ENCODE data around the gene ARMC7.

Gene ARMC7

DNA sequence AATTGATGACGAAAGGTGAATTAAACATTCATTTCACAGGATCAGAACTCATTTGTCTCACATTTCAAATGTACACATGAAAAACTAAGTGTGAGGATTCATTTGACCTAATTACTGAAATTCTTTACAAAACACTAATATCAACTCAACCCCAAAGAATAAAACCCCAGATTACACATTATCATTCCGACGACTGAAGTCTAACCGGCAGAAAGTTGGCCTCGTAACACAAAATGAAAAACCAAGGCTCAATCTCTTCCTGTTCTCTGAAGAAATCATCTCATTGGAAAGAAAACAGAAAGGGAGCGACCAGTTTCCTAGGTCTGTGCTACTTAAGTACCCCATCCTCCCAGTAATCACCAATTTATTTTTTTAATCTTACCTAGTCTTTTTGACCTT, 42.8 kb downstream of the ARMC7 start:
- TF ChIP-seq FOXP2 (optimal IDR thresholded peaks at IDR 0.05; ENCODE audit: borderline replicate concordance, extremely low read depth, extremely low read length, insufficient read depth) (no peak), TAF1 (IDR thresholded peaks at IDR 0.05; ENCODE audit: borderline replicate concordance, insufficient read depth, low read length) (no peak), POLR2AphosphoS5 (IDR thresholded peaks at IDR 0.05; ENCODE audit: low read depth, low read length) (0 out of 2 replicates have a peak, but pooled peaks have one; percentile 2), REST (IDR thresholded peaks at IDR 0.05; ENCODE audit: insufficient read depth in 1 of 2, low read depth in 2 of 2, low read length in 2 of 2) (no peak), SIN3A (IDR thresholded peaks at IDR 0.05; ENCODE audit: borderline replicate concordance, insufficient read depth, low read length) (no peak)

- 0 out of 2 replicates have a peak, but pooled peaks have one; percentile 9 for TF ChIP-seq POLR2AphosphoS5 (IDR thresholded peaks at IDR 0.05; ENCODE audit: low read depth, low read length)
- no peak for TF ChIP-seq TAF1 (IDR thresholded peaks at IDR 0.05; ENCODE audit: borderline replicate concordance, insufficient read depth, low read length)
Measured at GRCh38 chr17:75152922-75153779, 43.4 kb downstream of the ARMC7 start.

DNA sequence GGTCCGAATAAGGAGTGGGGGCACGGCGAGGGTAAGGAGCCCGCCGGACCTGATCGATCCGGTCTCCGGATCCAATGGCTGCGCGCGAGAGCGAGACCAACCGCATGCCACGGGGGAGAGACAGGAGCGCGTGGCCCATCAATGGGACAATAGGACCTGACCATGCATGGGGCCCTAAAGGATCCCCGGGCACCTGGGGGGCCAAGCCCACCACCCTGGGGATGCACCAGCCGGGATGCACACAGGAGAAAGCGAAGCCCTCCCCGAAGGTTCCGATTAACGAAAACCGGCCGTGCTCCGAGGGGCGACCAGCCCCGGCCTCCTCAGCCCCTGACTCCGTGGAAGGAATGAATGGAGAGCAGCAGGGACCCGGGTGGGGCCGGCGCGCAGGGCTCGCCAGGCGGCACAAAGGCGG, 44.0 kb downstream of the ARMC7 start:
- TF ChIP-seq FOXP2 (optimal IDR thresholded peaks at IDR 0.05; ENCODE audit: borderline replicate concordance, extremely low read depth, extremely low read length, insufficient read depth) (no peak), TAF1 (IDR thresholded peaks at IDR 0.05; ENCODE audit: borderline replicate concordance, insufficient read depth, low read length) (no peak), REST (IDR thresholded peaks at IDR 0.05; ENCODE audit: insufficient read depth in 1 of 2, low read depth in 2 of 2, low read length in 2 of 2) (no peak), SIN3A (IDR thresholded peaks at IDR 0.05; ENCODE audit: borderline replicate concordance, insufficient read depth, low read length) (no peak), POLR2AphosphoS5 (IDR thresholded peaks at IDR 0.05; ENCODE audit: low read depth, low read length) (no peak)

DNA sequence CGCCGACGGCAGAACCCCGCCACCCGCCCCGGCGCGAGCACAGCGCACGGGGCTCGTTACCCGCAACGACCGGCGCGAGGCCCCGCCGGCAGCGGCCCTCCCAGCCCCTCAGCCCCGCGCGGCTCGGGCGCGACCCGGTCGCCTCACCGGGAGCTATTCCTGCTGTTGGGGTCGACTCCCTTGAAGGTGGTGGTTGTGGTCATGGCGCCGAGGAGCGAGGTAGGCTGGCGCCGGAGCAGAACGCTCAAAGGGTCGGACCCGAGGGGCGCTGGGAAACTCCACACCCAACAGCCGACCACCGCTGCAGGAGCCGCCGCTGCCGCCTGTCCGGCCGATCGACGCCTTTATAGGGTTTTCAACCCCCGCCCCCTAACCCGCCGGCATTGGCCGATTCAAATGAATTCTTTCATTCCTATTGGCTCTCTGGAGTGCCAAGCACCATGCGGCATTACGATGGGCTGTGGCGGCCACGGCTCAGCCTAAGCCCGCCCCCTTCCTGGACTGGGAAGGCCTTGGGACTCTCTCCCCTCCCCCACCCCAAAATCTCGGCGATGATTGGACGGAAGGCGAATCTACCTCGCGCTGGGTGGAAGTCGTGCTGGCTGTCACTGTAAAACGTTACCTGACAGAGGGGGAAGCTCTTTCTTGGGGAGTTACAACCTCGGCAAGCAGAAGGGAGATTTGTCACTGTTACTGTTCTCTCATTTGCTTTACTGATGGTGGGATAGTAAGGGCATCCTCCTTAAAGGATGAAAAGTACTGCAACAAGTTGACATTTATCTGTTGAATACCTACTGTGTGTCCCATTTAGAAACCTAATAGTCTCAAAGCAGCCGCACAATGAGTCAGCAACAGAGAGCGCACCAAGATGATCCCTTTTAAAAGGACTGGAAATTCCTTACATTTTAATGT, 44.7 kb downstream of the ARMC7 start, which contains the start of gene JPT1:
JPT1 (minus strand) TSS at position 318 of the 912 bp plus-strand sequence; CDS start at position 203, 115 bp downstream.
- peak; percentile 48 for TF ChIP-seq FOXP2 (optimal IDR thresholded peaks at IDR 0.05; ENCODE audit: borderline replicate concordance, extremely low read depth, extremely low read length, insufficient read depth)
- TF ChIP-seq TAF1 (IDR thresholded peaks at IDR 0.05; ENCODE audit: borderline replicate concordance, insufficient read depth, low read length): peak; percentile 90
- TF ChIP-seq POLR2AphosphoS5 (IDR thresholded peaks at IDR 0.05; ENCODE audit: low read depth, low read length): peak; percentile 100
- no peak for TF ChIP-seq REST (IDR thresholded peaks at IDR 0.05; ENCODE audit: insufficient read depth in 1 of 2, low read depth in 2 of 2, low read length in 2 of 2)

DNA sequence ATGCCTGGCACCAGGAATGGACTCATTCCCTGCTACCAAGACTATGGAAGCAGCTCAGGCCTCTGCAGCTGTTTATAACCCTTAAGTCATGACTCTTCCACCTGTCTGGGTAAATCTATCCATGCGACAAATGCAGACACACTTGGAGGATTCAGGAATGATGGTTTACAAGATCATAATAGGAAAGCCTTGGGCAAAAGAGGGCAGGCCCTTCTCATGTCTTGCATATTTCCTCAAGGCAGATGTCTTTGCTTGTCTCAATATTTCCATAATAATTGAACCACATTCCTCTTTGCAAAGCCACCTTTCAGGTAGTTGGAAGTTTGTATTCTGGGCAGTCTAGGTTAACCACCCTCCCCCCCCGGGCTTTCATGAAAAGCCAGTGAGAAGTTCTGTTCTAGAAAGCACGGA, 45.4 kb downstream of the ARMC7 start:
- no peak for TF ChIP-seq SIN3A (IDR thresholded peaks at IDR 0.05; ENCODE audit: borderline replicate concordance, insufficient read depth, low read length)
- no peak for TF ChIP-seq FOXP2 (optimal IDR thresholded peaks at IDR 0.05; ENCODE audit: borderline replicate concordance, extremely low read depth, extremely low read length, insufficient read depth)
- no peak for TF ChIP-seq TAF1 (IDR thresholded peaks at IDR 0.05; ENCODE audit: borderline replicate concordance, insufficient read depth, low read length)
- no peak for TF ChIP-seq POLR2AphosphoS5 (IDR thresholded peaks at IDR 0.05; ENCODE audit: low read depth, low read length)
- TF ChIP-seq REST (IDR thresholded peaks at IDR 0.05; ENCODE audit: insufficient read depth in 1 of 2, low read depth in 2 of 2, low read length in 2 of 2): no peak
